Activated CD8-positive, alpha-beta memory T cell treated with anti-CD3 and anti-CD28 coated beads, Interleukin-2, amount 10 ng/mL, durations not matched to agents 7 days and 5 days (primary cell): ENCODE data around the gene DIO3. TPM values are rescaled to one million over a fixed set of nuclear protein-coding genes. Genes with fewer than 3 reads are reported as not detected.
"Not testable (repeated sequence)": the region's sequence is repeated elsewhere in the genome, so short reads cannot be mapped to it uniquely, and the experiment has no call there.

ENCODE experiments used
- ATAC-seq: fragments of 150-1000 bp; cut with Tn5 transposase; one replicate; pipeline ENCODE4 v1.10.0; 2021; ENCODE audit warnings: moderate library complexity
- CTCF ChIA-PET: fragments of 350-600 bp; sonication (Branson Sonifier 250); formaldehyde crosslinking; loops from one replicate; lab custom pipeline; 2021; ENCODE audit warnings: antibody characterized with exemption; lab: Charles Lee
- DNase-seq: peaks from one replicate; pipeline ENCODE4 v3.0.0-alpha.2; 2020
- H3K27ac Mint-ChIP-seq: one replicate; pipeline ENCODE4 v1.8.0; 2021; ENCODE audit warnings: mild to moderate bottlenecking, mixed read lengths
- H3K27me3 Mint-ChIP-seq: one replicate; pipeline ENCODE4 v1.8.0; 2021; ENCODE audit warnings: mixed read lengths
- H3K36me3 Mint-ChIP-seq: one replicate; pipeline ENCODE4 v1.8.0; 2021; ENCODE audit warnings: mild to moderate bottlenecking, mixed read lengths
- H3K4me1 Mint-ChIP-seq: one replicate; pipeline ENCODE4 v1.8.0; 2021; ENCODE audit warnings: mixed read lengths
- H3K4me3 Mint-ChIP-seq: one replicate; pipeline ENCODE4 v1.8.0; 2021; ENCODE audit warnings: mild to moderate bottlenecking, moderate library complexity, mixed read lengths
- H3K9me3 Mint-ChIP-seq: one replicate; pipeline ENCODE4 v1.8.0; 2022; ENCODE audit warnings: low read depth, mixed read lengths
- total RNA-seq, 2 experiments: library from RNA; stranded (reverse); gene quantifications; one replicate each; pipeline ENCODE4 v1.2.3, GENCODE V29; 2021

Gene DIO3
- total RNA-seq, 2 experiments from 2014 or later, result not detected

DNA sequence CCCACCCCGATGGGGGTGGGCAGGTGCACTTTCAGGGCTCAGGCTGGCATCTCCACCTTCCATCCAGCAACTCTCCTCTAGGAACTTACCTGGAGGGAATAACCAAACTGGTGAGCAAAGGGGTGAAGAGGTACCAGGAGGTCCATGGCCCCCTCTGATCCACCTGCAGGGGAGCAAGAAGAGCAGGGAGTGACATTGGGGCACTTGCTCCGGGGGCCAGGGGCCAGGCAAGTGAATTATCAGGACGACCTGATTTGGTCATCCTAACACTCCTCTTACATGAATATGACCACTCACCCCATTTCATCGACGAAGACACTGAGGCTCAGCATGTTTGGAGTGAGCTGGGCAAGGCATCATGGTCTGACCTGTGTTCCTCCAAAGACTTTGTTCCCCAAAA lies 6.0 kb downstream of the DIO3 start:
- CTCF ChIA-PET, result no interaction called here
- Mint-ChIP-seq H3K36me3 (peaks cover 6% of the 10 kb centered on the region), H3K27ac (no peak overlapping the region), H3K27me3 (peaks cover 57% of the 10 kb centered on the region), H3K4me3 (no peak overlapping the region), H3K9me3 (no peaks in the 10 kb centered on the region), H3K4me1 (peaks cover 2% of the 10 kb centered on the region)
- DNase-seq (no peak), ATAC-seq (no peak)

DNA sequence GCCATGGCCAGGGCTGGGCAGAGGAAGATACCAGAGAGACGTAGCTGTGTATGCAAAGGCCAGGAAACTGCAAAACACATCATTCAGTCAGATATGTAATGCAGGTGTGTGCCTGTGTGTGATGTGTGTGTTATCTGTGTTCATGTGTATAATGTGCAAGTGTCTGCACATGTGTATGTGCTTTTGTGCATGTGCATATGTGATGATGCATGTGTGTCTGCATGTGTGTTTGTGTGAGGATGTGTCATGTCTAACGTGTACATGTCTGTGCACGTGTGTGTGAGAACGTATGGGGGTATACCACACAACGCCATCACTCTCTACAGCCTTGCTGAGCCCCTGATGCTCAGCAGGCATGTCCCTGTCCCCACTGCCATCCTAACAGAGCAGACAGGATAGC lies 9.7 kb downstream of the DIO3 start:
- Mint-ChIP-seq H3K27me3 (peaks cover 27% of the 10 kb centered on the region), H3K4me3 (no peak overlapping the region), H3K9me3 (no peaks in the 10 kb centered on the region), H3K4me1 (no peaks in the 10 kb centered on the region), H3K36me3 (no peaks in the 10 kb centered on the region), H3K27ac (no peak overlapping the region)
- ATAC-seq, result no peak
- DNase-seq, result no peak
- CTCF ChIA-PET, result no interaction called here

DNA sequence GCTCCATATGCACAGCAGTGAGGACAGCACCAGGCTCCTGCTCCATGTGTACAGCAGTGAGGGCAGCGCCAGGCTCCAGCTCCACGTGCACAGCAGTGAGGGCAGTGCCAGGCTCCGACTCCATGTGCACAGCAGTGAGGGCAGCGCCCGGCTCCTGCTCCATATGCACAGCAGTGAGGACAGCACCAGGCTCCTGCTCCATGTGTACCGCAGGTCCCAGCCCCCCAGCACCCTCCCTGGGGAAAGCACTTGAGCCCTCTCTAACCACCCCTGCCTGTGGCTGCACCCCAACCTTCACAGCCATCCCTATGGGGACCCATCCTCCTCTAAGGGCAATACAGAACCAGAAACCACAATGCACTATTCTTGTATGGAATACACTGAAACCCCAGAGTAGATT lies 11.2 kb downstream of the DIO3 start:
- H3K27me3 Mint-ChIP-seq, result peaks cover 13% of the 10 kb centered on the region
- H3K4me1 Mint-ChIP-seq, DNase-seq, H3K4me3 Mint-ChIP-seq, ATAC-seq, H3K36me3 Mint-ChIP-seq, H3K27ac Mint-ChIP-seq, CTCF ChIA-PET, H3K9me3 Mint-ChIP-seq: not testable (repeated sequence)

DNA sequence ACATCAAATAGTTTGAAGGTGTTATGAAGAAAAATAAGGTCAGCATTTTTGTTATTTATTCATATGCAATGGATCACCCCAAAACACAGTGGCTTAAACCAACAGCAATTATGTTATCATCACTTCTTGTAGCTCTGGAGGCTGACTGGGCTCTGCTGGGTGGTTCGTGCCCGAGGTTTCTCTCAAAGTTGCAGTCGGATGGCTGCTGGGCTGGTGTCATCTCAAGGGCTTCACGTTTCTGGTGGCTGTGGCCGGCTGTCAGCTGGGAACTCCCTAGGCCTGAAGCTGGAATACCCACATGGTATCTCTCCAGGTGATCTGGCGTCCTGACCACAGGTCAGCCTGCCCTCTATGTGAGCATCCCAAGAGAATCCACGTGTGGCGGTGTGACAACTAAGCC lies 12.0 kb downstream of the DIO3 start:
- Mint-ChIP-seq H3K4me3 (no peak overlapping the region), H3K4me1 (no peaks in the 10 kb centered on the region), H3K27me3 (peaks cover 11% of the 10 kb centered on the region), H3K9me3 (no peaks in the 10 kb centered on the region), H3K27ac (no peak overlapping the region), H3K36me3 (no peaks in the 10 kb centered on the region)
- DNase-seq, result no peak
- CTCF ChIA-PET, result no interaction called here
- no peak for ATAC-seq

DNA sequence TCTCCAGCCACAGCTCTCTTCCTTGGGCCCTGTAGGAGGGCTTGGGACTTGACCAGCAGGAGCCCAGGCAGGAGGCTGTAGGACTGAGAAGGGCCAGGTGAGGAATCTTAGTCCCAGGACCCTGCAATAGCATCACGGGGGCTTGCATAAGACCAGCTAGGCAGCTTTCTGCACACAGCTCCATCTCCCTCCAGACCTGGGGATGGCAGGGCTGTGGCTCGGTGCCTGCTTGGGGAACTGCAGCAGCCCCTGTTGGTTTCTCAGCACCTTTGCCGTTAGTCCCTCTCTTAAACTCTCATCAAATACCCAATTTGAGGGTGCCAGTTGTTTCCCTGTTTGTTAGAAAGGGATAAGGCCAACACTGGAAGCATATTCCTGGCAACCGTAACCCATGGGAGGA lies 14.3 kb downstream of the DIO3 start:
- no peaks in the 10 kb centered on the region for H3K4me1 Mint-ChIP-seq
- H3K27me3 Mint-ChIP-seq, result peaks cover 8% of the 10 kb centered on the region
- no peak overlapping the region for H3K27ac Mint-ChIP-seq
- CTCF ChIA-PET, result no interaction called here
- H3K9me3 Mint-ChIP-seq, result no peaks in the 10 kb centered on the region
- ATAC-seq, result no peak
- no peak for DNase-seq
- H3K36me3 Mint-ChIP-seq, result no peaks in the 10 kb centered on the region
- H3K4me3 Mint-ChIP-seq, result no peak overlapping the region

- H3K27ac Mint-ChIP-seq, result no peak overlapping the region
- no peak overlapping the region for H3K4me3 Mint-ChIP-seq
- no peaks in the 10 kb centered on the region for H3K9me3 Mint-ChIP-seq
- H3K27me3 Mint-ChIP-seq, result peaks cover 10% of the 10 kb centered on the region
- CTCF ChIA-PET, result no interaction called here
- DNase-seq (no peak), ATAC-seq (no peak)
- H3K36me3 Mint-ChIP-seq, result no peaks in the 10 kb centered on the region
- H3K4me1 Mint-ChIP-seq, result no peaks in the 10 kb centered on the region
Measured at GRCh38 chr14:101577221-101577909, 16.1 kb downstream of the DIO3 start.

DNA sequence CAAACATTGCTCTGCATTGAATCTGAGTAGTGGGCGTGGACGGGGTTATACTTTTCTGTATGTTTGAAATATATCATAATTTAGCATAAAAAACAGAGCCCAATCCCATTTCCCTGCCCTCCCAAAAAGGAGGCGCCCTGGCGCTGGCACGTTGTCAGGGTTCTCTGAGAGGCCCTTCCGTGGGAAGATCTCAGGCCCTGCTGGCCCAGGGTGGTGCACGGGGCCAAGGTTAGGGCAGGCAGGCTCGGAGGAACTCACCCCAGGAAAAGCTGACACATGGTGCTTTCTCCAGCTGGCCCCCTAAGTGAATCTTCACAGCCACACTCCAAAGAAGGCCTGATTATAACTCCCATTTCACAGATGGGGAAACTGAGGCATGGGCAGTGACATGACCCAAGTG lies 17.2 kb downstream of the DIO3 start:
- DNase-seq (no peak), ATAC-seq (no peak)
- Mint-ChIP-seq H3K27ac (no peak overlapping the region), H3K9me3 (no peaks in the 10 kb centered on the region), H3K36me3 (no peaks in the 10 kb centered on the region), H3K27me3 (peaks cover 10% of the 10 kb centered on the region), H3K4me1 (no peaks in the 10 kb centered on the region), H3K4me3 (no peak overlapping the region)
- CTCF ChIA-PET, result no interaction called here

DNA sequence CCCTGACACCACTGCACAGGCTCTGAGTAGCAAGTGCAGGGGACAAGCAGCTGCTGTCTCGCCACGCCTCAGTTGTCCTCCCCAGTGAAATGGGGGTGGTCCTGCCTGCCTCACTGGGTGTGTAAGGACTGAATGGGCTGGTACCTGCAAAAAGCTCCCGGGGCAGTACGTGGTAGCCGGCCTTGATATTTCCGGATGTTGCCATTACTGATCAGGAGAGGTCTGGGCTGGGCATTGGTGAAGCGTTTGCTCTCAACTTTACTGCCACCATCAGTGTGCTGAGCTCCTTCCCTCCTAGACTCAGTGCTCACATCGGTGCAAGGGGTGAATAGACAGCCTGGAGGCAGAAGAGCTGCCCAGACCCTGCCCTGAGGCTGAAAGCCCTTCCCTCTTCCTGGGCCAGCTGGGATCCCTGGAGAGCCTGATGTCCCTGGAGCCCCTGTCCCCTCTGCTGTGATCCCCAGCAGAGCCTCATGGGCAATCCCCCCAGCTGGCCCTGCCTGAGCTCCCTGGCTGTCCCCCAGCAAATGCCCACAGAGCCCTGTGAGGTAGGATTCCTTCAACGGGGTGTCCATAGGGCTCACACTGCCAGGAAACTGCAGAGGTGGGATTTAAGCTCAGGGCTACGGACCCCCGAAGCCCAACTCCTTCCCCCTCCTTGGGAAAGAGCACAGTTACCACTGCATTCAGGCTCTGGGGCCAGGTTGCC lies 18.2 kb downstream of the DIO3 start:
- H3K27me3 Mint-ChIP-seq, result peaks cover 10% of the 10 kb centered on the region
- no peaks in the 10 kb centered on the region for H3K4me1 Mint-ChIP-seq
- no peak overlapping the region for H3K4me3 Mint-ChIP-seq
- CTCF ChIA-PET, result no interaction called here
- ATAC-seq, result no peak
- no peak overlapping the region for H3K27ac Mint-ChIP-seq
- DNase-seq, result no peak
- H3K36me3 Mint-ChIP-seq, result no peaks in the 10 kb centered on the region
- no peaks in the 10 kb centered on the region for H3K9me3 Mint-ChIP-seq

DNA sequence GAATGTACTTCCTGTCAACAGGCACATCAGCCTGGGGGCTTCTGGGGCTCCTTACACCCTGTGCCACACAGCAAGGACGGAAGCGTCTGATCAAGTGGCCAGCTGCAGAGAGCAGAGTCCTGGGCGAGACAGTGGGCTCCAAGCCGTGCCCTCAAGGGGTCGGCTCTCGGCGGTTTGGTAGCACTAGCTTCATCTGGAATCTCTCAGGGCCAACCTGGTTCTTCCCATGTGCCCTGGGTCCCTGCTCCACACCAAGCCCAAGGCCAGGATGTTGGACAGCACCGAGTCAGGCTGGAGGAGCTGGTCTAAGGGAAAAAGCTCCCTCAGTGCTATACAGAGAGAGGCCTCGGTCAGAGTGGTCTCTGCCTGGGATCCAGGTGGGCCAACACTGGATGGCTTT lies 20.5 kb downstream of the DIO3 start:
- no peak overlapping the region for H3K27ac Mint-ChIP-seq
- peaks cover 5% of the 10 kb centered on the region for H3K27me3 Mint-ChIP-seq
- ATAC-seq, result no peak
- H3K4me1 Mint-ChIP-seq, result no peaks in the 10 kb centered on the region
- no peak overlapping the region for H3K4me3 Mint-ChIP-seq
- no peak for DNase-seq
- no peaks in the 10 kb centered on the region for H3K9me3 Mint-ChIP-seq
- no peaks in the 10 kb centered on the region for H3K36me3 Mint-ChIP-seq
- CTCF ChIA-PET, result no interaction called here

DNA sequence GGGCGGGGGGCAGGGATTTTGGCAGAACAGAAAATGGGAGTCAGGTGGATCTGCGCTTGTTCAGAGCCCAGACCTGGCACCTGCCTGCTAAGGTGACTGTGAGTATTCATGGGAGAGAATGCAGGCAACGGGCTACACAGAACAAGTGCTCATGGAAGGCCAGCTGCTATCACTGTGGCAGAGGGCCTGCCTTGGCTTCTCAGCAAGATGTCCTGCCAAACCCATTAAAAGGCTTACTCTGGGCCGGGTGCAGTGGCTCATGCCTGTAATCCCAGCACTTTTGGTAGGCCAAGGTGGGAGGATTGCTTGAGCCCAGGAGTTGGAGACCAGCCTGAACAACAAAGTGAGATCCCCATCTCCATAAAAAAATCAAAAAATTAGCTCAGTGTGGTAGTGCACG lies 21.0 kb downstream of the DIO3 start:
- Mint-ChIP-seq H3K36me3 (no peaks in the 10 kb centered on the region), H3K9me3 (no peaks in the 10 kb centered on the region), H3K4me1 (no peaks in the 10 kb centered on the region), H3K27me3 (peaks cover 5% of the 10 kb centered on the region), H3K4me3 (no peak overlapping the region), H3K27ac (no peak overlapping the region)
- DNase-seq (no peak), ATAC-seq (no peak)
- CTCF ChIA-PET, result no interaction called here

- DNase-seq, result no peak
- Mint-ChIP-seq H3K9me3 (no peaks in the 10 kb centered on the region), H3K4me3 (no peak overlapping the region), H3K27ac (no peak overlapping the region), H3K4me1 (no peaks in the 10 kb centered on the region), H3K36me3 (no peaks in the 10 kb centered on the region), H3K27me3 (peaks cover 3% of the 10 kb centered on the region)
- ATAC-seq, result no peak
- CTCF ChIA-PET, result no interaction called here
Measured at GRCh38 chr14:101583006-101583714, 21.9 kb downstream of the DIO3 start.

GRCh38 chr14:101583715-101584054 lies 22.4 kb downstream of the DIO3 start:
- CTCF ChIA-PET, result no interaction called here
- Mint-ChIP-seq H3K9me3 (no peaks in the 10 kb centered on the region), H3K4me3 (no peak overlapping the region), H3K27ac (no peak overlapping the region), H3K27me3 (peaks cover 3% of the 10 kb centered on the region), H3K36me3 (no peaks in the 10 kb centered on the region), H3K4me1 (no peaks in the 10 kb centered on the region)
- DNase-seq (no peak), ATAC-seq (no peak)

DNA sequence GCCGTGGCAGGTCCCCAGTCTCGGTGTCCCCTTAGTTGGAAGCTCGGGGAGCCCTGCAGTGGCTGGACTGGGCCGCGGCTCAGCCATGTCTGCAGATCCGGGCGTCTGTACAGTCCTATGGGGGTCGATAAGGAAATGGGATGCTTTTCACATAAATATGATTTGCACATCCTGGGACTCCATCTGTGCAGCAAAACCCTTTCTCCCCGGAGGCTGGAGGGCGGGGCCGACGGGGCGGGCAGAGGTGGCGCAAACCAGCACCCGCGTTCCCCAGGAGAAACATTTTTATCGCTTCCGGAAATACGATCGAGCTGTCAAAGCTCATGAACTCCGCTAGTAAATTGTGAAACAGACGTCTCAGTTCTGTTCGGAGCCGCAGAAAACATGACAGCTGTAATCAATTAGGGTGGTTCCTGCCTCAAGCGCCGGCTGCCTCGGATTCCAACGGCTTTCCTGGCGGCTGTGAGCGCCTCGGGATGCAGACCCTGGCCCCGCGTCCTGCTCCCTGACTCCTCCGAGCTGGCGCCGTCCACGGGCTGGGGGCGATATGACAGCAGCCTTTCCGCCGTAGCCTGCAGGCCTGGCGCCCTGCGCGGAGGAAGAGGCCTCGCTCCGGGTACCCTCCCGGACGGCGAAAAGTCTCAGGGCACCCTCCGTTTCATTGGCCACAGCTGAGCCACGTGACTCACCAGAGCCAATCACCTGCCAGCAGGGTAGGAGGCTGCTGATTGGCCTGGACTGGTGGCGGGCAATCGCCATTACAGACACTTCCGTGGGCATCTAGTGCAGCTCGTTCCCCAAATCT lies 23.0 kb downstream of the DIO3 start:
- H3K9me3 Mint-ChIP-seq, result no peaks in the 10 kb centered on the region
- no peak overlapping the region for H3K27ac Mint-ChIP-seq
- CTCF ChIA-PET, result no interaction called here
- no peaks in the 10 kb centered on the region for H3K36me3 Mint-ChIP-seq
- no peaks in the 10 kb centered on the region for H3K4me1 Mint-ChIP-seq
- H3K4me3 Mint-ChIP-seq, result no peak overlapping the region
- peaks cover 3% of the 10 kb centered on the region for H3K27me3 Mint-ChIP-seq
- DNase-seq (no peak), ATAC-seq (peak; percentile 20)
